ENCODE data around the gene CD2AP.

Gene CD2AP

DNA sequence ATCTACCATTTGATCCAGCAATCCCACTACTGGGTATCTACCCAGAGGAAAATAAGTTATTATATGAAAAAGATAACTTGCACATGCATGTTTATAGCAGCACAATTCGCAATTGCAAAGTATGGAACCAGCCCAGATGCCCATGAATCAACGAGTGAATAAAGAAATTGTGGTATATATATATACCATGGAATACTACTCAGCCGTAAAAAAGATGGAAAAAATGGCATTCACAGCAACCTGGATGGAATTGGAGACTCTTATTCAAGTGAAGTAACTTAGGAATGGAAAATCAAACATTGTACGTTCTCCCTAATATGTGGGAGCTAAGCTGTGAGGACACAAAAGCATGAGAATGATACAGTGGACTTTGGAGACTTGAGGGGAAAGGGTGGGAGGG, 120.8 kb downstream of the CD2AP start:
- TF ChIP-seq, protein P1, sequence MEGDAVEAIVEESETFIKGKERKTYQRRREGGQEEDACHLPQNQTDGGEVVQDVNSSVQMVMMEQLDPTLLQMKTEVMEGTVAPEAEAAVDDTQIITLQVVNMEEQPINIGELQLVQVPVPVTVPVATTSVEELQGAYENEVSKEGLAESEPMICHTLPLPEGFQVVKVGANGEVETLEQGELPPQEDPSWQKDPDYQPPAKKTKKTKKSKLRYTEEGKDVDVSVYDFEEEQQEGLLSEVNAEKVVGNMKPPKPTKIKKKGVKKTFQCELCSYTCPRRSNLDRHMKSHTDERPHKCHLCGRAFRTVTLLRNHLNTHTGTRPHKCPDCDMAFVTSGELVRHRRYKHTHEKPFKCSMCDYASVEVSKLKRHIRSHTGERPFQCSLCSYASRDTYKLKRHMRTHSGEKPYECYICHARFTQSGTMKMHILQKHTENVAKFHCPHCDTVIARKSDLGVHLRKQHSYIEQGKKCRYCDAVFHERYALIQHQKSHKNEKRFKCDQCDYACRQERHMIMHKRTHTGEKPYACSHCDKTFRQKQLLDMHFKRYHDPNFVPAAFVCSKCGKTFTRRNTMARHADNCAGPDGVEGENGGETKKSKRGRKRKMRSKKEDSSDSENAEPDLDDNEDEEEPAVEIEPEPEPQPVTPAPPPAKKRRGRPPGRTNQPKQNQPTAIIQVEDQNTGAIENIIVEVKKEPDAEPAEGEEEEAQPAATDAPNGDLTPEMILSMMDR (IDR thresholded peaks at IDR 0.05; ENCODE audit: extremely low read depth, missing control alignments): no peak
- DNase-seq (ENCODE audit: low spot score): no peak

- DNase-seq (ENCODE audit: low spot score): no peak
- TF ChIP-seq, protein P1 (IDR thresholded peaks at IDR 0.05; ENCODE audit: extremely low read depth, missing control alignments): no peak
Measured at GRCh38 chr6:47599512-47599911, 121.9 kb downstream of the CD2AP start.

DNA sequence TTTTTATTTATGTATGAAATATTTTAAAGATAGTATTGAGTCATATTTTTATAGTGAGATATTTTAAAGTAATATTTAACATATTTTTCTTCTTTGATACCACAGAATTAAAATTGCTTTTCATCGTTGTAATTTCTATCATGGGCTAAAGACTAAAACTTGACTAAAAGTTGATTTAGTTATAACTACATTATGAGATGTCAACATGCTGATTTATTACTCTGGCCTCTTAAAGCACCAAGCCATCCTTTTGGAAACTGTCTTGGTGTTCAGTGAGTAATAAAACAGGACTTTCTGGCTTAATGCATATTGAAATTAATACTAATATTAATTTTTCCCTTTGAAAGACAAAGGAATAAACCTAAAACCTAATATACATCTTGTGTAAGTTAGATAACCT, 125.6 kb downstream of the CD2AP start:
- TF ChIP-seq, protein P1 (IDR thresholded peaks at IDR 0.05; ENCODE audit: extremely low read depth, missing control alignments): no peak
- no peak for DNase-seq (ENCODE audit: low spot score)

- no peak for DNase-seq (ENCODE audit: low spot score)
- TF ChIP-seq, protein P1 (IDR thresholded peaks at IDR 0.05; ENCODE audit: extremely low read depth, missing control alignments): no peak
Measured at GRCh38 chr6:47603995-47604394, 126.4 kb downstream of the CD2AP start.

GRCh38 chr6:47621838-47622449, 144.4 kb downstream of the CD2AP start:
- TF ChIP-seq, protein P1 (IDR thresholded peaks at IDR 0.05; ENCODE audit: extremely low read depth, missing control alignments): no peak
- no peak for DNase-seq (ENCODE audit: low spot score)

DNA sequence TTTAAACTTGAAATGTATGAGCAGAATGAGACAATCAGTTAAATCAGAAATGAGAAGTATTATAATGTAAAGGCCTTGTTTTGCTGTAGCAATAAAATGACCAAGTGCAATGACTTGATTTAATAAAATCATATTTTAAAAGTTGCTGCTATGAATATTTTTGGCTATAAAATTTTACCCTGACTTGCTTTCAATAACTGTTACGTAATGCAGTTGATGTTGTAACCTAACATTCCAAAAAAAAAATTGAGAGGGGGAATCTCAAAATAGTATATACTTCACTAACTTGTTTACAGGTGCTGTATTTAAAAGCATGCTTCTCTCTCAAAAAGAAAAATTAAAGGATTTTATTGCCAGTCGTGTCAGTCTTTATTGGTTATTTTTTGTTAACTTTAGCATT, 149.2 kb downstream of the CD2AP start:
- TF ChIP-seq, protein P1 (IDR thresholded peaks at IDR 0.05; ENCODE audit: extremely low read depth, missing control alignments): no peak
- DNase-seq (ENCODE audit: low spot score): no peak

GRCh38 chr6:47628448-47629272, 151.1 kb downstream of the CD2AP start:
- DNase-seq (ENCODE audit: low spot score): no peak
- TF ChIP-seq, protein P1 (IDR thresholded peaks at IDR 0.05; ENCODE audit: extremely low read depth, missing control alignments): no peak
